Pancreas (tissue), 10 donors: ENCODE measurements around the gene RAB3A. TPM values are rescaled to one million over a fixed set of nuclear protein-coding genes. Genes with fewer than 3 reads are reported as not detected.
A peak's percentile ranks its signal among the peaks of the same experiment; 100 is the strongest.

ENCODE experiments used
- ATAC-seq, 4 donors: fragments of 200-7000 bp; cut with Tn5 transposase; one replicate each; pipeline versions ENCODE4 v1.8.0 to v1.9.1; 2020; ENCODE audit warnings: mild to moderate bottlenecking in 4 of 4, moderate library complexity in 4 of 4
- DNase-seq, 6 donors: peaks; one replicate each; pipeline ENCODE4 v3.0.0-alpha.2; 2020
- FAIRE-seq: peaks from 2 replicates; lab custom pipeline; 2012; peaks lifted over from hg19 to GRCh38; lab: Jason Lieb, UNC
- H3K27ac ChIP-seq, 4 donors: fragments of 200-600 bp; sonication (generic); 1 replicate in 3 of 4; 2 replicates in 1 of 4; pipeline versions ENCODE4 v1.5.0 to v1.8.0; 2020
- H3K27me3 ChIP-seq, 4 donors: fragments of 200-600 bp; one replicate each; pipeline ENCODE4 v1.8.0; 2021
- H3K36me3 ChIP-seq, 3 donors: fragments of 200-600 bp; sonication (generic) in 1 of 3; one replicate each; pipeline versions ENCODE4 v1.5.0 to v1.8.0; 2020 to 2021
- H3K4me1 ChIP-seq, 3 donors: fragments of 200-600 bp; one replicate each; pipeline ENCODE4 v1.8.0; 2021
- H3K4me3 ChIP-seq, 4 donors: fragments of 200-600 bp; sonication (generic) in 2 of 4; one replicate each; pipeline versions ENCODE4 v1.5.0 to v1.8.0; 2020 to 2021
- H3K9me3 ChIP-seq, 4 donors: fragments of 200-600 bp; one replicate each; pipeline ENCODE4 v1.8.0; 2021
- CTCF ChIP-seq, 4 donors: fragments of 200-600 bp; sonication (generic) in 3 of 4; IDR thresholded peaks; one replicate each; pipeline versions ENCODE4 v1.5.0 to v1.8.0; 2021; ENCODE audit warnings: antibody characterized with exemption in 4 of 4
- WGBS, 2 donors: extraction: QIAGEN DNeasy Blood & Tissue Kit; methylation state at CpG; one replicate each; pipeline ENCODE4 v1.1.7; 2013; 5-methylcytosine and 5-hydroxymethylcytosine counted together
- intact Hi-C, 3 donors: fragments of 100-400 bp; cut with DNase I; formaldehyde crosslinking; loops; one replicate each; pipeline versions ENCODE4 v1.11.1 to v1.14.2; 2022
- polyA plus RNA-seq, 2 donors: library from polyadenylated mRNA; stranded (reverse); fragments of 200-250 nt; gene quantifications; one replicate each; pipeline ENCODE4 v1.2.3, GENCODE V29; 2013
- total RNA-seq, 6 donors: library from RNA; stranded (reverse); fragmentation: NEBNext Ultra II Directional in 4 of 6; extraction: Animal tissue kit (Norgen Biotek cat#: 25700) in 4 of 6; gene quantifications; one replicate each; pipeline versions ENCODE4 v1.2.1 to v1.2.4, GENCODE V29; 2021 to 2023
- donor health status: healthy with polysubstance abuse.
- donor health status: DM: no; HTN: no; CAD: no; lungs with moderate emphysema.
- donor health status: DM: no; HTN: no; CAD: no.
- donor health status: control.
- donor health status: control.
- donor health status: Bipolar disorder and iron deficiency.
- donor health status: DM: yes; HTN: yes; CAD: no.
- donor health status: DM: no; HTN: no; CAD: no.
- donor health status: DM: no; HTN: no; CAD: no.
- donor health status: DM: yes; HTN: yes; CAD: no.

RAB3A gene
- total and polyA plus RNA-seq, 8 donors, result 0.79 to 4.4 (median 1.8) TPM

GRCh38 chr19:18202778-18203407 lies 949 bp downstream of the RAB3A start:
- Histone ChIP-seq H3K9me3 (no peaks in the 10 kb centered on the region), H3K27ac (no peak overlapping the region), H3K36me3 (no peaks in the 10 kb centered on the region), H3K4me3 (peak overlapping the region; percentile 30 to 59 (median 49)), H3K27me3 (no peaks in the 10 kb centered on the region), H3K4me1 (peaks cover 0 to 3% (median 0%) of the 10 kb centered on the region in 3 donors)
- no peak for ATAC-seq
- intact Hi-C loops, result no loop called here
- 6 to 7% methylated on average over 32 of the region's 32 CpGs for WGBS, 2 donors
- peak in 4 of 6 donors; percentile 45 to 82 (median 64) for DNase-seq
- no peak for FAIRE-seq
- TF ChIP-seq CTCF (IDR thresholded peaks at IDR 0.05), result no peak

- Histone ChIP-seq H3K9me3 (no peaks in the 10 kb centered on the region), H3K4me3 (no peak overlapping the region), H3K27me3 (no peaks in the 10 kb centered on the region), H3K27ac (no peak overlapping the region), H3K36me3 (no peaks in the 10 kb centered on the region), H3K4me1 (peaks cover 0 to 3% (median 0%) of the 10 kb centered on the region in 3 donors)
- DNase-seq (no peak), FAIRE-seq (no peak), ATAC-seq (no peak)
- no peak for TF ChIP-seq CTCF (IDR thresholded peaks at IDR 0.05)
- intact Hi-C loops, result no loop called here
- WGBS, 2 donors, result 82 to 84% methylated on average over 24 of the region's 24 CpGs
Measured at GRCh38 chr19:18202397-18202777, 1.5 kb downstream of the RAB3A start.

- TF ChIP-seq CTCF (IDR thresholded peaks at IDR 0.05), result no peak
- H3K9me3 ChIP-seq, result no peaks in the 10 kb centered on the region
- DNase-seq (no peak), FAIRE-seq (no peak), ATAC-seq (no peak)
- peaks cover 0 to 15% (median 9%) of the 10 kb centered on the region in 3 donors for H3K4me1 ChIP-seq
- WGBS, 2 donors, result 84 to 89% methylated on average over 6 of the region's 6 CpGs
- no peak overlapping the region for H3K4me3 ChIP-seq
- no peaks in the 10 kb centered on the region for H3K27me3 ChIP-seq
- intact Hi-C loops, result no loop called here
- H3K36me3 ChIP-seq, result no peaks in the 10 kb centered on the region
- H3K27ac ChIP-seq, result no peak overlapping the region
Measured at GRCh38 chr19:18198374-18198773, 5.5 kb downstream of the RAB3A start.

GRCh38 chr19:18197941-18198340 lies 5.9 kb downstream of the RAB3A start:
- Histone ChIP-seq H3K4me1 (peaks cover 0 to 14% (median 9%) of the 10 kb centered on the region in 3 donors), H3K27me3 (no peaks in the 10 kb centered on the region), H3K9me3 (no peaks in the 10 kb centered on the region), H3K4me3 (no peak overlapping the region), H3K27ac (no peak overlapping the region), H3K36me3 (no peaks in the 10 kb centered on the region)
- DNase-seq (no peak), ATAC-seq (no peak), FAIRE-seq (no peak)
- no peak for TF ChIP-seq CTCF (IDR thresholded peaks at IDR 0.05)
- 80 to 82% methylated on average over 6 of the region's 6 CpGs for WGBS, 2 donors
- intact Hi-C loops, result no loop called here

GRCh38 chr19:18197306-18197705 lies 6.5 kb downstream of the RAB3A start:
- intact Hi-C loops, result no loop called here
- H3K27me3 ChIP-seq, result no peaks in the 10 kb centered on the region
- no peak for TF ChIP-seq CTCF (IDR thresholded peaks at IDR 0.05)
- H3K9me3 ChIP-seq, result no peaks in the 10 kb centered on the region
- ATAC-seq, result no peak
- WGBS, 2 donors, result 88 to 92% methylated on average over 18 of the region's 18 CpGs
- no peak for FAIRE-seq
- no peak overlapping the region for H3K4me3 ChIP-seq
- H3K36me3 ChIP-seq, result no peaks in the 10 kb centered on the region
- H3K4me1 ChIP-seq, result peaks cover 0 to 11% (median 9%) of the 10 kb centered on the region in 3 donors
- H3K27ac ChIP-seq, result no peak overlapping the region
- DNase-seq, result no peak
